ENCODE results near the gene PITPNC1. TPM values are rescaled to one million over a fixed set of nuclear protein-coding genes. Genes with fewer than 3 reads are reported as not detected.

PITPNC1 gene
- total RNA-seq, 2 experiments from 2014 or later = 44.9 to 67.6 TPM

Small RNA genes lying within 50 kb of the gene (microRNA-seq; reads per million reads assigned to microRNA genes)
- gene MIR548AA2 (not detected), gene MIR548D2 (not detected)

Other genes with a start within 250 kb of the PITPNC1 start
- 100 to 1,000 TPM in 1 of 2 experiments, 10 to 100 TPM in 1; 77.5 to 102 TPM for gene HELZ, start 132.1 kb upstream of the PITPNC1 start, total RNA-seq
- 10 to 100 TPM; 52.8 to 63.2 TPM for gene PSMD12, start 10.7 kb upstream of the PITPNC1 start, total RNA-seq